Measurements from ENCODE around the gene IRGC.

IRGC gene

GRCh38 chr19:43724896-43725295, 9.0 kb downstream of the IRGC start:
- no peak for DNase-seq (ENCODE audit: low read depth in 2 of 2)

GRCh38 chr19:43725468-43725867, 9.6 kb downstream of the IRGC start:
- DNase-seq (ENCODE audit: low read depth in 2 of 2) = no peak

- no peak for DNase-seq (ENCODE audit: low read depth in 2 of 2)
Measured at GRCh38 chr19:43726736-43727592, 11.1 kb downstream of the IRGC start.

GRCh38 chr19:43727593-43727853, 11.6 kb downstream of the IRGC start:
- no peak for DNase-seq (ENCODE audit: low read depth in 2 of 2)

GRCh38 chr19:43729919-43730318, 14.0 kb downstream of the IRGC start:
- DNase-seq (ENCODE audit: low read depth in 2 of 2) = no peak

- no peak for DNase-seq (ENCODE audit: low read depth in 2 of 2)
Measured at GRCh38 chr19:43731346-43731745, 15.5 kb downstream of the IRGC start.

GRCh38 chr19:43731846-43732245, 16.0 kb downstream of the IRGC start:
- no peak for DNase-seq (ENCODE audit: low read depth in 2 of 2)

- DNase-seq (ENCODE audit: low read depth in 2 of 2) = no peak
Measured at GRCh38 chr19:43735013-43735412, 19.1 kb downstream of the IRGC start.

- DNase-seq (ENCODE audit: low read depth in 2 of 2) = no peak
Measured at GRCh38 chr19:43735957-43736356, 20.1 kb downstream of the IRGC start.

- no peak for DNase-seq (ENCODE audit: low read depth in 2 of 2)
Measured at GRCh38 chr19:43738780-43739211, 22.9 kb downstream of the IRGC start.

- no peak for DNase-seq (ENCODE audit: low read depth in 2 of 2)
Measured at GRCh38 chr19:43739439-43740235, 23.8 kb downstream of the IRGC start.

GRCh38 chr19:43741075-43741825, 25.4 kb downstream of the IRGC start:
- no peak for DNase-seq (ENCODE audit: low read depth in 2 of 2)

- no peak for DNase-seq (ENCODE audit: low read depth in 2 of 2)
Measured at GRCh38 chr19:43743059-43743458, 27.2 kb downstream of the IRGC start.

GRCh38 chr19:43747557-43748204, 31.8 kb downstream of the IRGC start:
- DNase-seq (ENCODE audit: low read depth in 2 of 2) = no peak

- DNase-seq (ENCODE audit: low read depth in 2 of 2) = no peak
Measured at GRCh38 chr19:43748205-43748594, 32.3 kb downstream of the IRGC start.

GRCh38 chr19:43748685-43749084, 32.8 kb downstream of the IRGC start:
- no peak for DNase-seq (ENCODE audit: low read depth in 2 of 2)

- DNase-seq (ENCODE audit: low read depth in 2 of 2) = no peak
Measured at GRCh38 chr19:43749152-43749551, 33.3 kb downstream of the IRGC start.

- no peak for DNase-seq (ENCODE audit: low read depth in 2 of 2)
Measured at GRCh38 chr19:43749898-43750297, 34.0 kb downstream of the IRGC start.

GRCh38 chr19:43751466-43752220, 35.8 kb downstream of the IRGC start:
- DNase-seq (ENCODE audit: low read depth in 2 of 2) = no peak

GRCh38 chr19:43752287-43752875, 36.5 kb downstream of the IRGC start:
- DNase-seq (ENCODE audit: low read depth in 2 of 2) = no peak

- no peak for DNase-seq (ENCODE audit: low read depth in 2 of 2)
Measured at GRCh38 chr19:43754253-43754502, 38.3 kb downstream of the IRGC start.

All from stimulated activated CD4-positive, alpha-beta T cell treated with anti-CD3 and anti-CD28 coated beads, Interleukin-12 subunit alpha, Interleukin-12 subunit beta, amount 100 ng/mL, for 24 hours (primary cell).